ENCODE results near the gene UBE2QL1. TPM values are rescaled to one million over a fixed set of nuclear protein-coding genes. Genes with fewer than 3 reads are reported as not detected.

The UBE2QL1 gene
- total and polyA plus RNA-seq, 5 donors from 2014 or later: not detected

DNA sequence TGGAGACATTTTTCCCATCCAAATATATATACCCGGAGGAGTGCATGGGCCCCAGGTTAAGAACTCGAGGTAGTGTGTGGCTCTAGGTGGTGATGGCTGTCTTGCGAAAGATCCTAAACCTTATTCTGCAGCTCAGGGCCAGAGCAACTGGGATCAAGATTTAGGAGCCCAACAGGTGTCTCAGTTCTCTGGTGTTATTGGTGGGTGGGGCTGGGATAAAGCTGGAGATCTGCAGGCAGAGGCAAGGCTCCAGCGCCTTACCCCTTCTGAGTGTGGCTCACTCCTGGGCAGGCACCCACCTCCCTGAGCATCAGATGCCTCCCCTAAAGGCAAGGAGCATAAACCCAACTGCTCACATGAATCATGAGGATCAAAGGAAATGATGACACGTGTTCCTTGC is 11.2 kb downstream of the UBE2QL1 start:
- H3K36me3 Mint-ChIP-seq: no peaks in the 10 kb centered on the region
- DNase-seq: no peak

DNA sequence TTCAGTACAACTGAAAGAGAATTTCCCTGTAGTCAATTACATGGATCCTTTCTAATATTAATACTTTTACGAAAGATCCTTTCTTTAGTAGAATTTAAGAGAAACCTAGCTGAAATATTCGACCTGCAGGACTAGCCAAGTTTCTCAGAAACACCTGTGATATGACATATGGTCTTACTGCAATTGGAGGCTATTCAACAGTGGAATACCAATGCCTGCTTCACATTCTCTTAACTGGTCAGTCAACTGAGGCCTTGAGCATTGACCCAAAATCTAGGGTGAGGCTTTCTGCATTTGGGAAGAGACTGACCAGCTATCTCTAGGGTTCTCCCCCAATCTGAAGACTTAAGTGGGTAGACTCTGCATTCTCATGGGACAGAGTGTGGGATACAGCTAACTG is 12.3 kb downstream of the UBE2QL1 start:
- H3K27ac Mint-ChIP-seq: no peak overlapping the region
- no peaks in the 10 kb centered on the region for H3K9me3 ChIP-seq (ENCODE audit: control insufficient read depth in 2 of 2, low read length in 2 of 2)
- H3K27me3 Mint-ChIP-seq: peaks cover 4% of the 10 kb centered on the region
- H3K36me3 ChIP-seq (ENCODE audit: control insufficient read depth, insufficient read depth, low read length): no peaks in the 10 kb centered on the region
- H3K36me3 Mint-ChIP-seq: no peaks in the 10 kb centered on the region
- DNase-seq (no peak), ATAC-seq (ENCODE audit: low read depth in 2 of 2) (no peak)
- H3K4me1 Mint-ChIP-seq: no peaks in the 10 kb centered on the region
- H3K9me3 Mint-ChIP-seq: peaks cover 0 to 2% (median 0%) of the 10 kb centered on the region in 7 donors
- no peaks in the 10 kb centered on the region for H3K4me1 ChIP-seq (ENCODE audit: control insufficient read depth, insufficient read depth, low read length, poor library complexity, severe bottlenecking)
- H3K27me3 ChIP-seq (ENCODE audit: control insufficient read depth, insufficient read depth, low read length): no peaks in the 10 kb centered on the region
- H3K27ac ChIP-seq (ENCODE audit: insufficient read depth, low read length, poor library complexity, severe bottlenecking): no peak overlapping the region
- H3K4me3 ChIP-seq (ENCODE audit: low read depth, low read length): no peak overlapping the region
- H3K4me3 Mint-ChIP-seq: no peak overlapping the region

More for the DNA sequence above, 11.2 kb downstream of the UBE2QL1 start:
- no peak overlapping the region for H3K4me3 Mint-ChIP-seq
- H3K4me3 ChIP-seq (ENCODE audit: low read depth, low read length): no peak overlapping the region
- no peak overlapping the region for H3K27ac Mint-ChIP-seq
- ATAC-seq (ENCODE audit: low read depth in 2 of 2): no peak
- H3K9me3 ChIP-seq (ENCODE audit: control insufficient read depth in 2 of 2, low read length in 2 of 2): no peaks in the 10 kb centered on the region
- peaks cover 10% of the 10 kb centered on the region for H3K27me3 Mint-ChIP-seq
- no peaks in the 10 kb centered on the region for H3K4me1 ChIP-seq (ENCODE audit: control insufficient read depth, insufficient read depth, low read length, poor library complexity, severe bottlenecking)
- no peaks in the 10 kb centered on the region for H3K36me3 ChIP-seq (ENCODE audit: control insufficient read depth, insufficient read depth, low read length)
- H3K27ac ChIP-seq (ENCODE audit: insufficient read depth, low read length, poor library complexity, severe bottlenecking): no peak overlapping the region
- peaks cover 0 to 2% (median 0%) of the 10 kb centered on the region in 7 donors for H3K9me3 Mint-ChIP-seq
- H3K4me1 Mint-ChIP-seq: no peaks in the 10 kb centered on the region
- H3K27me3 ChIP-seq (ENCODE audit: control insufficient read depth, insufficient read depth, low read length): no peaks in the 10 kb centered on the region

GRCh38 chr5:6461793-6462650 is 13.4 kb downstream of the UBE2QL1 start:
- Mint-ChIP-seq H3K9me3 (no peaks in the 10 kb centered on the region), H3K27ac (no peak overlapping the region), H3K4me1 (no peaks in the 10 kb centered on the region), H3K27me3 (peaks cover under 1% of the 10 kb centered on the region), H3K36me3 (no peaks in the 10 kb centered on the region), H3K4me3 (no peak overlapping the region)
- no peak overlapping the region for H3K27ac ChIP-seq (ENCODE audit: insufficient read depth, low read length, poor library complexity, severe bottlenecking)
- no peak overlapping the region for H3K4me3 ChIP-seq (ENCODE audit: low read depth, low read length)
- no peak for DNase-seq
- no peaks in the 10 kb centered on the region for H3K9me3 ChIP-seq (ENCODE audit: control insufficient read depth in 2 of 2, low read length in 2 of 2)
- H3K36me3 ChIP-seq (ENCODE audit: control insufficient read depth, insufficient read depth, low read length): no peaks in the 10 kb centered on the region
- H3K27me3 ChIP-seq (ENCODE audit: control insufficient read depth, insufficient read depth, low read length): no peaks in the 10 kb centered on the region
- H3K4me1 ChIP-seq (ENCODE audit: control insufficient read depth, insufficient read depth, low read length, poor library complexity, severe bottlenecking): no peaks in the 10 kb centered on the region
- ATAC-seq (ENCODE audit: low read depth in 2 of 2): no peak

DNA sequence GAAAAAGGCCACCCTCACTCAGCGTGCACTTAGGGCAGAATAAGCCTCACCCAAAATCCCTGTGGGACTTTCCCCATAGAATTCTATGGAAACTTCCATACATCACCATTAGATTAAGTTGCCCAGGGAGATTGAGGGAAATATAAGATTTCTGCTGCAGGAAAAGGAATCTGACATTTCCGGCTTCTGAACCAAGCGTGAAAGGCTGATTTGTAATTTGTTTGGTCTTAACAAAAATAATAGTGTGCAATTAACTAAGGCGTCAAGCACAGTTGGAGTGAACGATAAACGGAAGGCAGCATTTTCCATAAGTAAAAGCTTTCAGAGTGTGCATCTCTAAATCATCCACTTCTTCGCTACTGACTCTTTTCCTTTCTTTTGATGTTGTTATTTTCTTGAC is 14.0 kb downstream of the UBE2QL1 start:
- H3K27me3 Mint-ChIP-seq: peaks cover 4% of the 10 kb centered on the region
- Histone ChIP-seq H3K36me3 (ENCODE audit: control insufficient read depth, insufficient read depth, low read length) (no peaks in the 10 kb centered on the region), H3K27me3 (ENCODE audit: control insufficient read depth, insufficient read depth, low read length) (no peaks in the 10 kb centered on the region), H3K4me1 (ENCODE audit: control insufficient read depth, insufficient read depth, low read length, poor library complexity, severe bottlenecking) (no peaks in the 10 kb centered on the region), H3K4me3 (ENCODE audit: low read depth, low read length) (no peak overlapping the region), H3K9me3 (ENCODE audit: control insufficient read depth in 2 of 2, low read length in 2 of 2) (no peaks in the 10 kb centered on the region), H3K27ac (ENCODE audit: insufficient read depth, low read length, poor library complexity, severe bottlenecking) (no peak overlapping the region)
- no peak overlapping the region for H3K4me3 Mint-ChIP-seq
- H3K36me3 Mint-ChIP-seq: no peaks in the 10 kb centered on the region
- H3K4me1 Mint-ChIP-seq: no peaks in the 10 kb centered on the region
- ATAC-seq (ENCODE audit: low read depth in 2 of 2) (no peak), DNase-seq (no peak)
- no peaks in the 10 kb centered on the region for H3K9me3 Mint-ChIP-seq
- H3K27ac Mint-ChIP-seq: no peak overlapping the region

DNA sequence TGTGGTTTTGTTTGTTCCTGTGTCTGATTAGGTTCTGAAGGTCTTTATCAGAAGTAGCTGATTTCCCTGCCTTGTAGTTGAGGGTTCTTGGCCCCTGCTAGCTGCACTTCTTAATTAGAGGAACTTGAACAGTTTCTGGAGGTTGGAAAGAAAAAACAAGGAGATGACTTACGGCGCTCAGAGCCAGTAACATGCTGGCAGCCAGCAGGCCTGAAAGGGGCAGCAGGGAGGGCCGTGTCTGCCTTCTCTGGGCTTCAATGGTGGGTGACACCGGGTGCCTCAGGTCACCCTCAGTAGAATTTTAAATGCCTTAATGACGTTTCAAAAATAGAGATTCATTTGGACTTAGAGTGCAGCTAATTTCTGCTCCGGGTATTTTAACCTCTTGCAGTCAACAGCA is 15.8 kb downstream of the UBE2QL1 start:
- Mint-ChIP-seq H3K27me3 (peaks cover 8% of the 10 kb centered on the region), H3K4me3 (no peak overlapping the region), H3K27ac (no peak overlapping the region), H3K9me3 (peaks cover 0 to 2% (median 0%) of the 10 kb centered on the region in 7 donors), H3K36me3 (no peaks in the 10 kb centered on the region), H3K4me1 (no peaks in the 10 kb centered on the region)
- Histone ChIP-seq H3K27me3 (ENCODE audit: control insufficient read depth, insufficient read depth, low read length) (no peaks in the 10 kb centered on the region), H3K4me3 (ENCODE audit: low read depth, low read length) (no peak overlapping the region), H3K36me3 (ENCODE audit: control insufficient read depth, insufficient read depth, low read length) (no peaks in the 10 kb centered on the region), H3K4me1 (ENCODE audit: control insufficient read depth, insufficient read depth, low read length, poor library complexity, severe bottlenecking) (no peaks in the 10 kb centered on the region), H3K27ac (ENCODE audit: insufficient read depth, low read length, poor library complexity, severe bottlenecking) (no peak overlapping the region), H3K9me3 (ENCODE audit: control insufficient read depth in 2 of 2, low read length in 2 of 2) (no peaks in the 10 kb centered on the region)
- DNase-seq: no peak
- no peak for ATAC-seq (ENCODE audit: low read depth in 2 of 2)

GRCh38 chr5:6465831-6466790 is 17.5 kb downstream of the UBE2QL1 start:
- H3K4me1 ChIP-seq (ENCODE audit: control insufficient read depth, insufficient read depth, low read length, poor library complexity, severe bottlenecking): no peaks in the 10 kb centered on the region
- H3K4me3 ChIP-seq (ENCODE audit: low read depth, low read length): no peak overlapping the region
- H3K36me3 ChIP-seq (ENCODE audit: control insufficient read depth, insufficient read depth, low read length): no peaks in the 10 kb centered on the region
- H3K9me3 ChIP-seq (ENCODE audit: control insufficient read depth in 2 of 2, low read length in 2 of 2): no peaks in the 10 kb centered on the region
- DNase-seq: no peak
- H3K27ac Mint-ChIP-seq: no peak overlapping the region
- no peak overlapping the region for H3K27ac ChIP-seq (ENCODE audit: insufficient read depth, low read length, poor library complexity, severe bottlenecking)
- H3K36me3 Mint-ChIP-seq: no peaks in the 10 kb centered on the region
- peaks cover 0 to 2% (median 0%) of the 10 kb centered on the region in 7 donors for H3K9me3 Mint-ChIP-seq
- H3K4me3 Mint-ChIP-seq: no peak overlapping the region
- ATAC-seq (ENCODE audit: low read depth in 2 of 2): no peak
- no peaks in the 10 kb centered on the region for H3K27me3 ChIP-seq (ENCODE audit: control insufficient read depth, insufficient read depth, low read length)
- peaks cover 8% of the 10 kb centered on the region for H3K27me3 Mint-ChIP-seq
- no peaks in the 10 kb centered on the region for H3K4me1 Mint-ChIP-seq

GRCh38 chr5:6466975-6467567 is 18.4 kb downstream of the UBE2QL1 start:
- Histone ChIP-seq H3K27me3 (ENCODE audit: control insufficient read depth, insufficient read depth, low read length) (no peaks in the 10 kb centered on the region), H3K4me3 (ENCODE audit: low read depth, low read length) (no peak overlapping the region), H3K9me3 (ENCODE audit: control insufficient read depth in 2 of 2, low read length in 2 of 2) (no peaks in the 10 kb centered on the region), H3K4me1 (ENCODE audit: control insufficient read depth, insufficient read depth, low read length, poor library complexity, severe bottlenecking) (no peaks in the 10 kb centered on the region), H3K27ac (ENCODE audit: insufficient read depth, low read length, poor library complexity, severe bottlenecking) (no peak overlapping the region), H3K36me3 (ENCODE audit: control insufficient read depth, insufficient read depth, low read length) (no peaks in the 10 kb centered on the region)
- Mint-ChIP-seq H3K27ac (no peak overlapping the region), H3K4me3 (no peak overlapping the region), H3K4me1 (no peaks in the 10 kb centered on the region), H3K27me3 (peaks cover 8% of the 10 kb centered on the region), H3K9me3 (peaks cover 0 to 2% (median 0%) of the 10 kb centered on the region in 7 donors), H3K36me3 (no peaks in the 10 kb centered on the region)
- DNase-seq: no peak
- no peak for ATAC-seq (ENCODE audit: low read depth in 2 of 2)
